ENCODE results near the gene PRPF4. TPM values are rescaled to one million over a fixed set of nuclear protein-coding genes. Genes with fewer than 3 reads are reported as not detected.
A peak's percentile ranks its signal among the peaks of the same experiment; 100 is the strongest.

Gene PRPF4
- total and polyA plus RNA-seq, 9 of the 15 experiments (the other 6 are each of a cell fraction or from before 2014, with no cell fraction given), result 25.8 to 66.0 (median 39.8) TPM

GRCh38 chr9:113228130-113228665, 47.3 kb upstream of the PRPF4 start (continued):
- TF ChIP-seq, protein P1, sequence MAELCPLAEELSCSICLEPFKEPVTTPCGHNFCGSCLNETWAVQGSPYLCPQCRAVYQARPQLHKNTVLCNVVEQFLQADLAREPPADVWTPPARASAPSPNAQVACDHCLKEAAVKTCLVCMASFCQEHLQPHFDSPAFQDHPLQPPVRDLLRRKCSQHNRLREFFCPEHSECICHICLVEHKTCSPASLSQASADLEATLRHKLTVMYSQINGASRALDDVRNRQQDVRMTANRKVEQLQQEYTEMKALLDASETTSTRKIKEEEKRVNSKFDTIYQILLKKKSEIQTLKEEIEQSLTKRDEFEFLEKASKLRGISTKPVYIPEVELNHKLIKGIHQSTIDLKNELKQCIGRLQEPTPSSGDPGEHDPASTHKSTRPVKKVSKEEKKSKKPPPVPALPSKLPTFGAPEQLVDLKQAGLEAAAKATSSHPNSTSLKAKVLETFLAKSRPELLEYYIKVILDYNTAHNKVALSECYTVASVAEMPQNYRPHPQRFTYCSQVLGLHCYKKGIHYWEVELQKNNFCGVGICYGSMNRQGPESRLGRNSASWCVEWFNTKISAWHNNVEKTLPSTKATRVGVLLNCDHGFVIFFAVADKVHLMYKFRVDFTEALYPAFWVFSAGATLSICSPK (IDR thresholded peaks at IDR 0.05; ENCODE audit: borderline replicate concordance), result no peak
- TF ChIP-seq KDM4B (IDR thresholded peaks at IDR 0.05; ENCODE audit: borderline replicate concordance in 2 of 2, low read depth in 1 of 2) (no peak), ZNF444 (CRISPR knock-in tag; IDR thresholded peaks at IDR 0.05) (no peak), KLF6 (CRISPR knock-in tag; IDR thresholded peaks at IDR 0.05; ENCODE audit: borderline replicate concordance) (no peak), MAZ (CRISPR knock-in tag; conservative IDR thresholded peaks at IDR 0.05 in 1 of 2, IDR thresholded peaks at IDR 0.05 in 1 of 2) (no peak), ZNF212 (CRISPR knock-in tag; IDR thresholded peaks at IDR 0.05) (no peak), ZFX (CRISPR knock-in tag; IDR thresholded peaks at IDR 0.05) (no peak), ZNF584 (CRISPR knock-in tag; IDR thresholded peaks at IDR 0.05; ENCODE audit: low read depth) (no peak), PHB2 (IDR thresholded peaks at IDR 0.05; ENCODE audit: low read depth) (no peak), MAFG (tag; conservative IDR thresholded peaks at IDR 0.05) (no peak), ZKSCAN8 (CRISPR knock-in tag; IDR thresholded peaks at IDR 0.05) (no peak), ZKSCAN1 (IDR thresholded peaks at IDR 0.05; ENCODE audit: low read depth, low read length) (no peak), ADNP (tag; IDR thresholded peaks at IDR 0.05) (0 out of 2 replicates have a peak, but pooled peaks have one; percentile 43)
- TF ChIP-seq, protein P2, sequence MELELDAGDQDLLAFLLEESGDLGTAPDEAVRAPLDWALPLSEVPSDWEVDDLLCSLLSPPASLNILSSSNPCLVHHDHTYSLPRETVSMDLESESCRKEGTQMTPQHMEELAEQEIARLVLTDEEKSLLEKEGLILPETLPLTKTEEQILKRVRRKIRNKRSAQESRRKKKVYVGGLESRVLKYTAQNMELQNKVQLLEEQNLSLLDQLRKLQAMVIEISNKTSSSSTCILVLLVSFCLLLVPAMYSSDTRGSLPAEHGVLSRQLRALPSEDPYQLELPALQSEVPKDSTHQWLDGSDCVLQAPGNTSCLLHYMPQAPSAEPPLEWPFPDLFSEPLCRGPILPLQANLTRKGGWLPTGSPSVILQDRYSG (tag; conservative IDR thresholded peaks at IDR 0.05; ENCODE audit: low read depth), result no peak
- TF ChIP-seq, protein P3, sequence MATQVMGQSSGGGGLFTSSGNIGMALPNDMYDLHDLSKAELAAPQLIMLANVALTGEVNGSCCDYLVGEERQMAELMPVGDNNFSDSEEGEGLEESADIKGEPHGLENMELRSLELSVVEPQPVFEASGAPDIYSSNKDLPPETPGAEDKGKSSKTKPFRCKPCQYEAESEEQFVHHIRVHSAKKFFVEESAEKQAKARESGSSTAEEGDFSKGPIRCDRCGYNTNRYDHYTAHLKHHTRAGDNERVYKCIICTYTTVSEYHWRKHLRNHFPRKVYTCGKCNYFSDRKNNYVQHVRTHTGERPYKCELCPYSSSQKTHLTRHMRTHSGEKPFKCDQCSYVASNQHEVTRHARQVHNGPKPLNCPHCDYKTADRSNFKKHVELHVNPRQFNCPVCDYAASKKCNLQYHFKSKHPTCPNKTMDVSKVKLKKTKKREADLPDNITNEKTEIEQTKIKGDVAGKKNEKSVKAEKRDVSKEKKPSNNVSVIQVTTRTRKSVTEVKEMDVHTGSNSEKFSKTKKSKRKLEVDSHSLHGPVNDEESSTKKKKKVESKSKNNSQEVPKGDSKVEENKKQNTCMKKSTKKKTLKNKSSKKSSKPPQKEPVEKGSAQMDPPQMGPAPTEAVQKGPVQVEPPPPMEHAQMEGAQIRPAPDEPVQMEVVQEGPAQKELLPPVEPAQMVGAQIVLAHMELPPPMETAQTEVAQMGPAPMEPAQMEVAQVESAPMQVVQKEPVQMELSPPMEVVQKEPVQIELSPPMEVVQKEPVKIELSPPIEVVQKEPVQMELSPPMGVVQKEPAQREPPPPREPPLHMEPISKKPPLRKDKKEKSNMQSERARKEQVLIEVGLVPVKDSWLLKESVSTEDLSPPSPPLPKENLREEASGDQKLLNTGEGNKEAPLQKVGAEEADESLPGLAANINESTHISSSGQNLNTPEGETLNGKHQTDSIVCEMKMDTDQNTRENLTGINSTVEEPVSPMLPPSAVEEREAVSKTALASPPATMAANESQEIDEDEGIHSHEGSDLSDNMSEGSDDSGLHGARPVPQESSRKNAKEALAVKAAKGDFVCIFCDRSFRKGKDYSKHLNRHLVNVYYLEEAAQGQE (IDR thresholded peaks at IDR 0.05; ENCODE audit: borderline replicate concordance), result no peak
- TF ChIP-seq, protein P3 (CRISPR knock-in tag; IDR thresholded peaks at IDR 0.05; ENCODE audit: low read depth), result no peak
- TF ChIP-seq, protein P4, sequence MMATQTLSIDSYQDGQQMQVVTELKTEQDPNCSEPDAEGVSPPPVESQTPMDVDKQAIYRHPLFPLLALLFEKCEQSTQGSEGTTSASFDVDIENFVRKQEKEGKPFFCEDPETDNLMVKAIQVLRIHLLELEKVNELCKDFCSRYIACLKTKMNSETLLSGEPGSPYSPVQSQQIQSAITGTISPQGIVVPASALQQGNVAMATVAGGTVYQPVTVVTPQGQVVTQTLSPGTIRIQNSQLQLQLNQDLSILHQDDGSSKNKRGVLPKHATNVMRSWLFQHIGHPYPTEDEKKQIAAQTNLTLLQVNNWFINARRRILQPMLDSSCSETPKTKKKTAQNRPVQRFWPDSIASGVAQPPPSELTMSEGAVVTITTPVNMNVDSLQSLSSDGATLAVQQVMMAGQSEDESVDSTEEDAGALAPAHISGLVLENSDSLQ (IDR thresholded peaks at IDR 0.05), result peak; percentile 82

Measured in K562 (cell line).